ENCODE data around the gene THAP4. TPM values are rescaled to one million over a fixed set of nuclear protein-coding genes. Genes with fewer than 3 reads are reported as not detected.

The THAP4 gene
- total and polyA plus RNA-seq, 2 experiments from 2014 or later = 62.9 to 80.4 TPM

- Histone ChIP-seq H3K36me3 (ENCODE audit: insufficient read depth) (peaks cover 6% of the 10 kb centered on the region), H3F3A (replicated peaks; ENCODE audit: low read depth) (peaks cover 8% of the 10 kb centered on the region), H3K27ac (ENCODE audit: low read depth) (no peak overlapping the region), H3K4me3 (no peak overlapping the region), H3K4me1 (ENCODE audit: insufficient read depth) (peaks cover 12% of the 10 kb centered on the region), H3K79me2 (replicated peaks; ENCODE audit: insufficient read depth) (peaks cover 32% of the 10 kb centered on the region), H3K27me3 (ENCODE audit: insufficient read depth) (no peaks in the 10 kb centered on the region), H4K20me1 (replicated peaks; ENCODE audit: insufficient read depth) (peaks cover 17% of the 10 kb centered on the region), H3K9me2 (ENCODE audit: insufficient read depth) (no peaks in the 10 kb centered on the region), H2AFZ (no peak overlapping the region), H3K4me2 (no peak overlapping the region)
- Mint-ChIP-seq H3K4me3 (no peak overlapping the region), H3K27ac (no peak overlapping the region), H3K27me3 (ENCODE audit: insufficient read depth, low read depth, poor library complexity) (peaks cover 13% of the 10 kb centered on the region), H3K4me1 (peaks cover 15% of the 10 kb centered on the region), H3K9me3 (no peaks in the 10 kb centered on the region; the same call in 2 of the 3 replicates), H3K36me3 (ENCODE audit: low read depth) (peaks cover 71% of the 10 kb centered on the region)
- TF ChIP-seq JUNB (IDR thresholded peaks at IDR 0.05; ENCODE audit: unreplicated experiment) = no peak
- DNase-seq (ENCODE audit: low spot score) (no peak), ATAC-seq (no peak)
These were observed 17.6 kb upstream of the THAP4 start for GRCh38 chr2:241654551-241654950.

GRCh38 chr2:241653210-241653750 lies 16.3 kb upstream of the THAP4 start:
- H3K9me2 ChIP-seq (ENCODE audit: insufficient read depth) = no peaks in the 10 kb centered on the region
- no peak overlapping the region for H3K4me3 ChIP-seq
- TF ChIP-seq REST (IDR thresholded peaks at IDR 0.05; ENCODE audit: unreplicated experiment) (no peak), NANOG (IDR thresholded peaks at IDR 0.05; ENCODE audit: borderline replicate concordance) (no peak), ZNF331 (CRISPR knock-in tag; IDR thresholded peaks at IDR 0.05; ENCODE audit: low read depth) (no peak), POLR2AphosphoS5 (IDR thresholded peaks at IDR 0.05; ENCODE audit: low read depth) (no peak), EZH2 (IDR thresholded peaks at IDR 0.05; ENCODE audit: low read depth, unreplicated experiment) (no peak), ETS1 (IDR thresholded peaks at IDR 0.05) (no peak), STAT1 (IDR thresholded peaks at IDR 0.05; ENCODE audit: unreplicated experiment) (no peak)
- Mint-ChIP-seq H3K9me3 (no peaks in the 10 kb centered on the region; the same call in 2 of the 3 replicates), H3K27ac (peak overlapping the region; percentile 65; the same call in 1 of the 2 replicates), H3K27me3 (ENCODE audit: insufficient read depth, low read depth, poor library complexity) (peaks cover 5% of the 10 kb centered on the region), H3K4me1 (peaks cover 26% of the 10 kb centered on the region), H3K36me3 (ENCODE audit: low read depth) (peaks cover 63% of the 10 kb centered on the region), H3K4me3 (no peak overlapping the region)
- DNase-seq (ENCODE audit: low spot score) (no peak), ATAC-seq (no peak)
- H3K4me2 ChIP-seq = no peak overlapping the region
- no peak overlapping the region for H2AFZ ChIP-seq
- peaks cover 6% of the 10 kb centered on the region for H3K36me3 ChIP-seq (ENCODE audit: insufficient read depth)
- H3F3A ChIP-seq (replicated peaks; ENCODE audit: low read depth) = no peaks in the 10 kb centered on the region
- H3K79me2 ChIP-seq (replicated peaks; ENCODE audit: insufficient read depth) = peaks cover 45% of the 10 kb centered on the region
- H4K20me1 ChIP-seq (replicated peaks; ENCODE audit: insufficient read depth) = peaks cover 29% of the 10 kb centered on the region
- no peaks in the 10 kb centered on the region for H3K27me3 ChIP-seq (ENCODE audit: insufficient read depth)
- peaks cover 19% of the 10 kb centered on the region for H3K4me1 ChIP-seq (ENCODE audit: insufficient read depth)
- H3K27ac ChIP-seq (ENCODE audit: low read depth) = no peak overlapping the region
